Activated T-helper 1 cell treated with anti-CD3 and anti-CD28 coated beads, Interleukin-2, amount 50 U/mL, for 16 hours (primary cell): ENCODE data around the gene ERBB4.
"Not testable (repeated sequence)": the region's sequence is repeated elsewhere in the genome, so short reads cannot be mapped to it uniquely, and the experiment has no call there.

Experiments
- DNase-seq, 2 donors: peaks; one replicate each; pipeline ENCODE4 v3.0.0-alpha.2; 2020; ENCODE audit warnings: low read depth in 1 of 2, low spot score in 1 of 2

ERBB4 gene

DNA sequence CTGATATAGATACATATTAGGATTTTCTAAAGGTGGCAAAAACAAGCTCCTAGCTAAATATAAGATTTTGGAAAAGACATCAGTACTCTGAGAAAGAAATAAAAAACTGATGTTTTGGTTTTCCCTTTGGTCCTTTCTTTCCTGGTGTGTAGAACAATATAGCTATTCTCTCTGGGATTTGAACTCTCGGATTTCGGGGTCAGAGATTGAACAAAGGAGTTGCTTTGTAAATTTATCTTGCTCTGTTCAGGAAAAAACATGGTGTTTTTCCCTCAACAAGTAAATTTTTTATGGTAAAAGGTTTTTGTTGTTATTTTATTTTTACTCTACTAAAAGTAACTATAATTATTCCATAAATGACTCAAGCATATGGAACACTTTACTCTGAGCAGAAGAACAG is 889.3 kb downstream of the ERBB4 start:
- DNase-seq: no peak

DNA sequence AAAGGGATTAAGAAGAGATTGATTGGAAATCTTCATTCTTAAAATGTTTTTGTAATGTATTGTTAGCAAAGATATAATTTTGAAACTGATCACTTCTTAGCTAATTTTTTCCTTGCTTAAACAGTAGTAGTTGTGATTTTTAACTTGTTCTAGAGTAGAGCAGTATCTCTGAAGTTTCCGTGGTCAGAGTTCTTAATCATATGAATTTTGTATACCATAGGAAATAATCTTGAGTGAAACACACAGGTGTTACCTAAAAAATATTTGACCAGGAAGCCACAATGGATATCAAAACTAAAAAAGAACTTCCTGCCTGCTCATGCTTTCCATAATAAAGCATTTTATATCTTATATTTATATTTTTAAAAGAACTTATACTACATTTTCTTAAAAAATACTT is 907.1 kb downstream of the ERBB4 start:
- no peak for DNase-seq

DNA sequence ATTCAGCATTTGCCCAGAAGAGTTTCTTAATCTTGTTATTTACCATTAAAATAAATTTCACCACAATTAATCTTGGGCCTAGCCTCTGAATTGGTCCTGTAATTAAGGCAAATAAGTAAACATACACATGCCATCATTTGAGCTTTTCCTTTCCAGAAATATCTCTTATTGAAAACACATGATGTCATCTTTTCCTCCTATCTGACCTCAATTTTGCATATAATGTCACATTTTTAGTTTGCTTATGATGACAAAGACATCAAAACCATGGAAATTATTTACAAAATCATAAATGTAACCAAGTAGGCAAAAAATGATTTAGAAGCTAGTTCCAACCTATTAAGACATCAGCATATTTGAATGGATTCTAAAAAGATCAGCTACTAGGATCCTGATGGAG is 915.5 kb downstream of the ERBB4 start:
- no peak for DNase-seq

DNA sequence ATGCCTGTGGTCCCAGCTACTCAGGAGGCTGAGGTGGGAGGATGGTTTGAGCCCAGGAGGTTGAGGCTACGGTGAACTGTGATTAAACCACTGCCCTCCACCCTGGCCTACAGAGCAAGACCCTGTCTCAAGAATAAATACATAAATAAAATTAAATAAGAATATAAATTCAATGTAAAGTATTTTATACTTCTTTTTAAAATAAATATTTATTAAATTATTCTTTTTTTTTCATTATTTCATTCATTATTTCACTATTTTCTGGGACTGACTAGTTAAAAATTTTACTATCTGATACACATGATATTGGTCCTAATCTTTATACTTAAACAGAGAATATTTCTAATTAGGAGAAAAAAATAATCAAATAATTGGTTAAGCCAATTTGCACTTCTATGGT is 917.6 kb downstream of the ERBB4 start:
- DNase-seq: no peak

DNA sequence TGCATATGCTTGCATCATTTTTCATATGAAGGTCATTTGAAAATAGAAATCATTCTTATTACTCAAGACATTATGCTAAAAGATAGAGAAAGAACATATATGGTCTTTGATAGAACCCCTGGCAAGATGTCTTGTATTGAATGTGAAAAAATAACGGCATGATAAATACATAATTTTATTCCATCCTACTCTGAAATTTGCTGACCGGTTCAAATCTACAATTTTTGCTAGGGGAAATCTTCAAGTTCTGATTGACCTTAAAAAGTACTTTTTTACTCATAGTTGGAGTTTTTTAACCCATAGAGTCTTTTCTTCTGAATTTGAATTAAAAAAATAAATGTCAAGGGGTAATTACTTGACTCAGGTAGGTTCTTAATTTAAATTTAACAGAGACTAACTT is 920.8 kb downstream of the ERBB4 start:
- no peak for DNase-seq

DNA sequence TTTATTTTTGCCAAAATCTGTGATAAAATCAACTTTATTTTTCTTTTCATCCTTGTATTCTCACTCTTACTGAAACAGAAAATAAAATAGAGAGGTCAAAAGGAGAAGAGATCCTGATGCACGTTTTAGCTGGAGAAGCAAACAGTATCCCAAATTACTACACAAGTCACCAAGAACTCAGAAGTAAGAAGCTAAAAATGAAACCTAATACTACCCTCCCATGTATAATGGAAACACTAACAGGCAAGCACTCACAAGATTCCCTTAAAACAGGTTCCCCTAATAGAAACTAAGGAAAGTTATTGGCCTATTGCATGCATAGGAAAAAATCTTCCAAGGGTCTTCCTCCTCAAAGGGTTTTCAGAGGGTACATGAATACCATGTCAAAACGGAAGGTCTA is 927.0 kb downstream of the ERBB4 start:
- no peak for DNase-seq

DNA sequence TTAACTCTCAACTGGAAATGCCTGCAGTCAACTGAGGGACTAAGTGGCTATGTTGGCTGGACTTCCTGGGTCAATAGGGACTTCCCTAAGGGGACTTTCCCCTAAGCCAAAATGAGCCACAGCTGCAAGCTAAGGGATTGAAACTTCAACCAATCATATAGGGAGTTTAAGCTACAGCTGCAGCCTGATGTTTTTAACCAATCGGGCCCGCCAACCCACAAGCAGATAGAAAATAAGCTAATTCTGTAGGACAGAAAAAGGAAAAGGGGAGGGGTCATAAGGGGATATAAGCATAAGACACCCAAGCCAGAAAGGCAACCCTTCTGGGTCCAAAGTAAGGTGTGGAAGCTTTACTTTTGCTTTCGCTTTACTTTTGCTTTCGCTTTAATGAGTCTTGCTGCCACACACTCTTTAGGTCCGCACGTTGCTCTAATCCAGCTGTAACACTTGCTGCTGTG is 927.5 kb downstream of the ERBB4 start:
- DNase-seq: no peak

DNA sequence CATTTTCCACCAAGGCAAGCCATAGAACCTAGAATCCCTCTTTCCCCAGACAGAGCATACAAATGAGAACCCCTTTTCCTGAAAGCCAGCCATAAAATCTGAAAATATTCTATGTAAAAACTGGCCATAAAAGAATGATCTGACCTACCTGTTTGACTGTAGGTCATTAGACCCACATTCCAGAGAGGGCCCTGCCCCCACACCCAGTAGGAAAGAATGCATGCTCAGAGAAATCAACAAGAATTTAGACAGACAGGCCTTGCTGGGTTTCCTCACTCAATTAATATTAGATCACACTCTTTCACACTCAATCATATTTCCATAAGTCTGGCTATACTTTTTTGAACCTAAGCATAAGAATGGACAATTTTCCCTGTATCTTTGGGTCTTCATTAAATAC is 929.5 kb downstream of the ERBB4 start:
- DNase-seq: no peak

DNA sequence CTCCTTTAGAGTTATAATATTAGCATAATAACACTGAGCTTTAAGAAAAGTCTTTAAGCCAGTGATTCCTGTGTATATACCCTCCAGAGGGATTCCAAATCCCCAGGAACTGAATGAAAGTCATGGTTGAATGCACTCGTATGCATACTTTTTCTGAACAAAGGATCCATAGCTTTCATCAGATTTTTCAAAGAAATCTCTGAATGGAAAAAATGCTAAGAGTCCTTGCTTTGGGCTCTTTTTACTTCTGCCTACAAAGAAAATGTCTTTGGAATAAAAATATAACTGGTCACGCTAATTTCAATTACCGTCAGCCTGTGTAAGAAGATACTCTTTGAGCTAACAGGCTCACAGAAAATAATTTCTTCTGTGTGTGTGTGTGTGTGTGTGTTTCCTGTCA is 939.5 kb downstream of the ERBB4 start:
- DNase-seq: no peak

DNA sequence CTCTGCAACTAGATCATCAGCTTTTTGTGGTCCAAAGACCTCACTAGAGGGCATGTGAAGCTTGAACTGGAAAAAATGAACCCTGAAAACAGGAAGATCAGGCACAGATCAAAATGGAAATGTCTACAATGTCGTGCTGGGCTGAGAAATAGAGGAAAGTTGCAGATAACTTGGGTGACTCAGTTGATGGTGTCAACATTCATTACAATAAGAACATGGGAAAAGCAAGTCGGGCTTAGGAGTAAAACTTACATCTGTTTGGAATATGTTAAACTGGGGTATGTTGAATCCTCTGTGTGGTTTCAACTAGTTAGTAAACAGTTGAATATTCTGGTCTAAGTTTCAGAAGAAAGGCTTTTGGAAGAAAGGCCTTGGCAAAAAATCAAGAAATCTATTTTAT is 940.4 kb downstream of the ERBB4 start:
- no peak for DNase-seq

DNA sequence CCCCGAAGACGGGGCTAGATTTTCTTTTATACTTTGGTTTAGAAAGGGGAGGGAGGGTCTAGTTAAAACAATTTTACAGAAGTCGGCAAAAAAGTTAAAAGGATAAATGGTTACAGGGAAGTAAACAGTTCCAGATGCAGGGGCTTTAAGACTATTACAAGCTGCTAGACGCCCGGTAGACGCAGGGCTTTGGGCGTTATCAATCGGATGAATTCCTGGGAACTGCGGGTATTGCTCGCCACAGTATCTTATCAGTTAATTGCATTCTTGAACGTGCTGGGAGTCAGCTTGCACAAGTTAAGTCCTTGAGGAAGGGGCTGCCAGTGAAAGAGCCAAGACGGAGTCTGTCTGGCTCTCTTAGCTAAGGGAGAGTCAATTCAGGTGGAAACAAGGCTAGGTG is 946.6 kb downstream of the ERBB4 start:
- not testable (repeated sequence) for DNase-seq

DNA sequence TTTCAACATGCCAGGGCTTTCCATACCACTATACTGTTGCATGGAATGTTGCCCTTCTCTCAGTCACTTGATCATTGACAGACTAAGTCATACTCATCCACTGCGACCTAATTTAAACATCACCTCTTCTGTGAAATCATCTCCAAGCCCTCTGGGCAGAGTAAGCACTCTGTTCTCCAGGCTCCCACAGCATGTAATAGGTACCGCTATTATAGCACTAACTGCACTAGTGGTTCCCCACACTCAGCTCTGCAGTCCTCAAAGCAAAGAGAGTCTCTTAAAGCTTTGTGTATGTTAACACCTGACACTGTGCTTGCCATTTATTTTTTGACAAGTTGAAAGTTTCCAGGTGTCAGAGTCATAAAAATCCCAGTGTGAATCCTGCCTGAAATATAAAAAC is 947.2 kb downstream of the ERBB4 start:
- no peak for DNase-seq

DNA sequence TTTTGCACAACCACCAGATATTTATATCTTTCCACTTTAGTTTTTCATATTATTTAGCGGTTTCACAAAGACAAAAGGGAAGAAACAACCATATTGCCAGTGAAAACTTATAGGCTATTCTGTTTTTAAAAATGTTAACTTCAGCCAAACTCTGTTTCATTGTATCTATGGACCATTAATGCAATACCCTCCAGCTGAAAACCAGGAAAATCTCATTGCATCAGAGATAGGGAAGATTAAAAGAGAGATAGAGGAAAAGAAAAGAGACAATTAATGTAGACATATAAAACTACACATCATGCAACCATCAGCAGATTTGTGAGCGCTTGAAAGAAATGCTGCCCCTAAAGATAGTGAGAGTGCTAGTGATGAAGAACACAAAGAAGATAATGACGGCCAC is 970.2 kb downstream of the ERBB4 start:
- no peak for DNase-seq

DNA sequence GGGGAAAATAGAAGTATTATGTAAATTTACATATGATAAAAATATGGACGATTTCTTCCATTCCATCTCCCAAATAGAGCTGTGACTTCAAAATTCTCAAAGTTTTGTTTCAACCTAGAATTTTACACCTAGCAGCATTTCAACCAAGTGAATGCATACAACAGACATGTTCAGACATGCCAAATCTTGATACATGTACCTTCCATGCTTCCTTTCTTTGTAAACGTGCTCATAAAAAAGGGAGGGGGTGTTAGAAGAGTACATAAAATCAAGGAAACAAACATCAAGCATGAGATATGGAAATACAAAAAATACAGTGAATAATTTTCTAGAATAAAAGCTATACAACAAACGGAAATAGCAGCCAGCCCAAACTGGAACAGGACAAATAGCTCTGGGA is 974.2 kb downstream of the ERBB4 start:
- no peak for DNase-seq

DNA sequence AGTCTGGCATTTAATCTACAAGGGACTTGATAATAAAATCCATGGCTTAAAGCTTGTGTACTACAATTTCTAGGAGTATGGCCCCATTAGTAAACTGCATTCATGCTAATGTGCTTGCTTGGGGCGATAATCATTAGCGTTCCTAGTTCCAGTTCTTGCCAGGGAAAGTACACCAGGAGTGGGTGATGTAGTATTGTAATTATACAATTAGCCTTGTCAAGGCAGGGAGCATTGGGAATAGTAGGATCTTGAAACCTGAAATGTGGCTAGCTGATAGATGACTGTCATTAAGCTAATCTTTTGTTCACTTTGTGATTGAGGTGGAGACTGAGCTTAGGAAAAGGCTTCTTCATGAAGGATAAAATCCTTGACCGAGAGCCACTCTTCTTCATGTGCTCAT is 993.0 kb downstream of the ERBB4 start:
- no peak for DNase-seq

DNA sequence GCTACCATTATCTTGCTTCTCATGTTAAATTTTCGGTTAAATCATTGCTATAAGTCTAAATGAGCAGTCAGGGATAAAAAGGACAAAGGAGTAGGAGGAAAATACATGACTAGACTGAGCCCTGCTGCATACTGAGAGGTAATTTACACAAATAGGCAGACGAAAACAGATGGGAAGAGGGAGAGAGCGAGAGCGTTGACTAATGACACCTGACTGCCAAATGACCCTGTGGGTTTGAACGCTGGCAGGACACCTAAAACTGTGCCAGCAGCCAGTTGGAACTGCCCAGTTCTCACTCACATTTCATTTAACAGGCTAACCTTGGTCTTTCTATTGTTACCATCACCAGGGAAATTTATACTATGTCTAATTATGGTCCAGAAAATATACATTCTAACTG is 1004.0 kb downstream of the ERBB4 start:
- no peak for DNase-seq

DNA sequence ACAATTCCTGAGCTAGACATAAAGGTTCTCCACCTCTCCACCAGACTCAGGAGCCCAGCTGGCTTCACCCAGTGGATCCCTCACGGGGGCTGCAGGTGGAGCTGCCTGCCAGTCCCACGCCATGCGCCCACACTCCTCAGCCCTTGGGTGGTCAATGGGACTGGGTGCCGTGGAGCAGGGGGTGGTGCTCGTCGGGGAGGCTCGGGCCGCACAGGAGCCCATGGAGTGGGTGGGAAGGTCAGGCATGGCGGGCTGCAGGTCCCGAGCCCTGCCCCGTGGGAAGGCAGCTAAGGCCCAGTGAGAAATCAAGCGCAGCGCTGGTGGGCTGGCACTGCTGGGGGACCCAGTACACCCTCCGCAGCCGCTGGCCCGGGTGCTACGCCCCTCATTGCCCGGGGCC is 1014.4 kb downstream of the ERBB4 start:
- not testable (repeated sequence) for DNase-seq

DNA sequence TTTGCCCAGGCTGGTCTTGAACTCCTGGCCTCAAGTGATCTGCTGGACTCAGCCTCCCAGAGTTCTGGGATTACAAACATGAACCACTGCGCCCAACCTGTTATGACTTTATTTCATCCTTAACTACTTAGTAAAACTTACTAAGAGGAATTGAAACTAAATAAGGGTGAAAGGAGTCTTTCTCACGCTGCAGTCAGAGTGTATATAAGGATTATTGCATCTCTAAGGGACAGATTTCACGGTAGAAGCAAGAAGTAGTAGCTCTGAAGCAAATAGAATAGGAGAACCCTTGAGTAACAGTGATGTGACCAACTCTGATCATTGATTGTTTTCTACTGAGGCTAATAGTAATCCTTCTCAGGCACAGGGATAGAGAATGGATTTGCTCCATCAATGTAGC is 1022.1 kb downstream of the ERBB4 start:
- DNase-seq: no peak

DNA sequence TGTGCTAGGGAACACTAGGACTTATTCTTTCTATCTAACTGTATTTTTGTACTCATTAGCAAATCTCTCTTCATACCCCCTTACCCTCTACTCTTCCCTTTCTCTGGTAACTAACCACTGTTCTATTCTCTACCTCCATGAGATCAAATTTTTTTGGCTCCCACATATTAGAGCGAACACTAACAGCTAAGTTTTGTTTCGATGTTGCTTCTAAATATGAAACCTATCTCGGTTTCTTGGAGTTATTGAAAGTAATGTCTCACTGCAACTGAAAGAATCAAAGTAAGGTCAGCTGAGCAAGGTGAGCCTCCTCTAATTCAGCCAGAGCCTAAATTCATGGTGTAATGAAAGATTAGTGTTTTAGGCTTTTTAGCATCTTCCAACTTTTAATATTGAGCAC is 1024.6 kb downstream of the ERBB4 start:
- no peak for DNase-seq

DNA sequence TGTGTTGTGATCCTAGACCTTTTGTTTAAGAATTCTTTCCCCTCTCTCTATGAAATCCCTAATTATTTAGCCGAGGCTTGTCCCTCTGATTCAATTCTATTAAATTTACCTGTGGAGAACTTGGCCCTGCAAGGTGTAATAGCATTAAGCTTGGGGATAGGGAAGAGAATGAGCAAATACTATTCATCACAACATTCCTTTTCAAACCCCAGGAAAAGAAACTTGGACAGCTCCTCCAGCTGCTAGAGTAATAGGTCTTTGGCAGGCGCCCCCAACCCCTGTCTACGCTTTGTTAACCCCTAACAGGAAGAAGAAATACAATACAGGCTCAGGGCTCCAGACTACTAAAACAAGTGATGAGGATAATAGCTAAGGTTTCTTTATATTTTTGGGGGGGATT is 1025.2 kb downstream of the ERBB4 start:
- no peak for DNase-seq

DNA sequence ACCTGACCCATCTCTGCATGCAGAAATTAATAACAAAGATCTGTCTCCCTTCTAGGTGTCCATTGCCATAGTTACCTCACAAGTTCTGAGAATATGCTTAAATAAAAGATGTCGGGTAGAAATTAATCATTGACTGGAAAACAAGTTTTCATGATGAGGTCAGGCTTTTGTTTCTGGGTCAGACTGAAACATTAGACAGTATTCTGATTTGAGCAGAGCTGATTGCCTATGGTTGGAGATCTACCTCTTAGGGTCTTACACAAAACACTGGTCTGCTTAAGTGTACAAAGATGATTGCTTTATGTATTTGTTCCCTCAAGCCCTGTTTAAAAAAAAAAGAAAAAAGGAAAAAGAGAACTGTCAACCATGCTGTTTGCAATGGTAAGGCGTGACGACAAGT is 1025.8 kb downstream of the ERBB4 start:
- no peak for DNase-seq

DNA sequence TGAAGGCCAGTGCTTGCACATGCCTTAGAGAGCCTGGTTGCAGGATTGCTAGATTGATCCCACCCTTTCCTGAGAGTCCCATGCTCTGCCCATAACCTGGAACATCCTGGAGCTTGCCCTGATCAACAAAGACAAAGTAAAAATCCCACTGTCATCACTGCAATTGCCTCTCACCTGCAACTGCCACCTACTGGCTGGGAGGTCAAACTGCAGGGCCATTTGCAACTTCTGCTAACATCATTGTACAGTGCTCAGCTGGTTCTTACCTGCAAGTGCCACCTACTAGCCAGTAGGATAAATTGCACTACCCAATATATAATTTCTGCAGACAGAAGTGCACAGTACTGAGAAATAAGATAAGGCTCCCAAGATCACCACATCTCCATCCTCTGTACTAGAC is 1034.7 kb downstream of the ERBB4 start:
- no peak for DNase-seq

DNA sequence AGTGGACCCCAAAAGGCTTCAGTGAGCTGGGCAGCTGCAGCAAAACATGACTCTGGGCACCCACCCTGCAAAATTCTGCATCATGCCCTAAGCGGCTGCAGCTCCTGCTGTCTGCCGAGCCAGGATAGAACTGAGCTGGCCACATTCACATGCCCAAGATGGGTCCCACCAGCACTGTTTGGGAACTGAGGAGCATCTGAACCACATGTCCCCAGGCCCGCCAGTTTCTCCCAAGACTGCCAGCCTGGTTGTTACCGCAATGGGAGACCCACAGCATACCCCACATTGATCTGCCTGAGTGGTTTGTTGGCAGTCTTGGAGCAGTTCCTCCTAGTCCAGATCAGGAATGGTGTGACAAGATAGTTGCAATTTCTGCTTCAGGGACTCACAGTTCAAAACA is 1035.4 kb downstream of the ERBB4 start:
- no peak for DNase-seq

DNA sequence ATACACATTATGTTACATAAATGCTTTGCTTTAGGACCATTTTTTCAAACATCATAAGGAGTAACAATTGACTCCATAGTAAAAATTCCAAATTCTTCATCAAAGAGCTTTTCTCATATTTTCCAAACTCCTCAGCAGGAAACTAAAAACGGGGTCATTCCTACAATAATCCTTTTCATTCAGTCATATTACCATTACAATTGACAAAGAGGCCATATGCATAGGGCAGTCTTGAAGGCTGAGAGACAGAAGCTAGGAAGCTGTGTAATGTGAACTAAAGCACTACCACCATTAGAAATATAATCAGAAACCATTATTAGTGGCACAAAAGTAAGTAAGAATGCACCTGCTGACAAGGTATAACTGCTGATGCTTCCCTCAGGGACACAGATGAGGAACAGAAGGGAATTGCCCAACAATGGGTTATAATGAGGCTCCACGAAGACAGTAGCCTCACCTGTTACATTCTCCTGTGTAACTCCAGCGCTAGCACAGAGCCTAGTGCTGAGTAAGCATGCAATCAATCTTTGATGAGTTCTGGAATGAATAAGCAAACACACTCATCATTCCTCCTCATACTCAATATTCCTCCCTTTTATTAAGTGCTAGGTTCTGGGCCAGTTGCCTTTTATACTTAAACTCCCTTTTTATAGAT is 1039.9 kb downstream of the ERBB4 start:
- DNase-seq: no peak
